HepG2 (cell line): ENCODE results near the gene TNFRSF18. TPM values are rescaled to one million over a fixed set of nuclear protein-coding genes. Genes with fewer than 3 reads are reported as not detected.
A peak's percentile ranks its signal among the peaks of the same experiment; 100 is the strongest.

Source experiments
- BORCS8-MEF2B ChIP-seq: sonication (generic); formaldehyde crosslinking; IDR thresholded peaks from 2 replicates; pipeline ENCODE4 v1.8.0; 2022; ENCODE audit warnings: mild to moderate bottlenecking, missing genetic modification reagents
- E2F5 ChIP-seq: sonication (generic); formaldehyde crosslinking; conservative IDR thresholded peaks from 2 replicates; pipeline ENCODE4 v1.4.0; 2020; ENCODE audit warnings: missing genetic modification reagents
- FOXA3 ChIP-seq: IDR thresholded peaks from 2 replicates; pipeline ENCODE4 v1.6.1; 2016; ENCODE audit warnings: missing genetic modification reagents, missing compliant biosample characterization
- HIVEP1 ChIP-seq: sonication (generic); formaldehyde crosslinking; IDR thresholded peaks from 2 replicates; pipeline ENCODE4 v1.4.0; 2020; ENCODE audit warnings: mild to moderate bottlenecking, missing genetic modification reagents
- KLF9 ChIP-seq: IDR thresholded peaks from 2 replicates; pipeline ENCODE4 v1.6.1; 2016; ENCODE audit warnings: low read depth
- MYC ChIP-seq: sonication (generic); formaldehyde crosslinking; IDR thresholded peaks from 2 replicates; pipeline ENCODE4 v1.9.0; 2021; ENCODE audit warnings: missing genetic modification reagents, borderline replicate concordance
- MYNN ChIP-seq: sonication (generic); formaldehyde crosslinking; IDR thresholded peaks from 2 replicates; pipeline ENCODE4 v1.4.0; 2020; ENCODE audit warnings: mild to moderate bottlenecking, low read depth, missing genetic modification reagents
- PAXIP1 ChIP-seq: sonication (generic); formaldehyde crosslinking; conservative IDR thresholded peaks from 2 replicates; pipeline ENCODE4 v1.4.0; 2020; ENCODE audit warnings: mild to moderate bottlenecking, missing genetic modification reagents, moderate library complexity
- PHF21A ChIP-seq: sonication (generic); formaldehyde crosslinking; IDR thresholded peaks from 2 replicates; pipeline ENCODE4 v1.5.0; 2020; ENCODE audit warnings: mild to moderate bottlenecking, missing genetic modification reagents
- RBM39 ChIP-seq: fragments of 200-400 bp; formaldehyde crosslinking; IDR thresholded peaks from one replicate; pipeline ENCODE4 v1.6.1; 2018; ENCODE audit warnings: antibody characterized with exemption, mild to moderate bottlenecking, low read depth, low read length; ENCODE audit not compliant: poor library complexity, severe bottlenecking
- SAFB2 ChIP-seq: sonication (generic); formaldehyde crosslinking; IDR thresholded peaks from 2 replicates; pipeline ENCODE4 v1.5.1; 2020; ENCODE audit warnings: missing genetic modification reagents, low read depth, mild to moderate bottlenecking, borderline replicate concordance
- SMYD3 ChIP-seq: sonication (generic); formaldehyde crosslinking; IDR thresholded peaks from 2 replicates; pipeline ENCODE4 v1.8.1; 2023; ENCODE audit warnings: mild to moderate bottlenecking, missing genetic modification reagents
- SP5 ChIP-seq: IDR thresholded peaks from 2 replicates; pipeline ENCODE4 v1.6.1; 2016; ENCODE audit warnings: low read depth, borderline replicate concordance
- SRSF1 ChIP-seq: fragments of 200-400 bp; formaldehyde crosslinking; optimal IDR thresholded peaks from 2 replicates; pipeline ENCODE3; 2017; ENCODE audit warnings: mild to moderate bottlenecking, low read depth, low read length, moderate library complexity
- TMF1 ChIP-seq: sonication (generic); formaldehyde crosslinking; IDR thresholded peaks from 2 replicates; pipeline ENCODE4 v1.8.1; 2022; ENCODE audit warnings: low read depth, missing genetic modification reagents
- YY1 ChIP-seq: IDR thresholded peaks from 2 replicates; pipeline ENCODE4 v1.6.1; 2011; ENCODE audit warnings: low read length, low read depth, moderate library complexity, mild to moderate bottlenecking; ENCODE audit not compliant: insufficient read depth, insufficient replicate concordance
- ZNF180 ChIP-seq: sonication (generic); formaldehyde crosslinking; IDR thresholded peaks from 2 replicates; pipeline ENCODE4 v1.4.0; 2020; ENCODE audit warnings: low read depth, missing genetic modification reagents, borderline replicate concordance
- ZNF251 ChIP-seq: sonication (generic); formaldehyde crosslinking; IDR thresholded peaks from 2 replicates; pipeline ENCODE4 v1.9.0; 2021; ENCODE audit warnings: mild to moderate bottlenecking, missing genetic modification reagents
- ZNF253 ChIP-seq: sonication (generic); formaldehyde crosslinking; IDR thresholded peaks from 2 replicates; pipeline ENCODE4 v1.8.0; 2022; ENCODE audit warnings: mild to moderate bottlenecking, missing genetic modification reagents, borderline replicate concordance
- ZNF558 ChIP-seq: sonication (generic); formaldehyde crosslinking; IDR thresholded peaks from 2 replicates; pipeline ENCODE4 v1.9.0; 2022; ENCODE audit warnings: mild to moderate bottlenecking, missing genetic modification reagents, borderline replicate concordance
- ZNF720 ChIP-seq: sonication (generic); formaldehyde crosslinking; IDR thresholded peaks from 2 replicates; pipeline ENCODE4 v1.4.0; 2020; ENCODE audit warnings: missing genetic modification reagents
- ZNF773 ChIP-seq: sonication (generic); formaldehyde crosslinking; IDR thresholded peaks from 2 replicates; pipeline ENCODE4 v1.4.0; 2020; ENCODE audit warnings: missing genetic modification reagents, borderline replicate concordance
- ZNF790 ChIP-seq: sonication (generic); formaldehyde crosslinking; IDR thresholded peaks from 2 replicates; pipeline ENCODE4 v1.8.0; 2022; ENCODE audit warnings: missing genetic modification reagents, mild to moderate bottlenecking, borderline replicate concordance
- ZNF850 ChIP-seq: sonication (generic); formaldehyde crosslinking; conservative IDR thresholded peaks from 2 replicates; pipeline ENCODE4 v1.9.0; 2021; ENCODE audit warnings: mild to moderate bottlenecking, missing genetic modification reagents
- polyA plus RNA-seq, 8 experiments: library from polyadenylated mRNA; depleted of rRNA in 3 of 8; stranded (reverse) in 7 of 8; unstranded in 1 of 8; fragments of >200 nt; fragmentation: Illumina TruSeq in 4 of 8; extraction: Trizol in 4 of 8; gene quantifications; 2 replicates each; pipeline versions ENCODE4 v1.2.1 to v1.2.3, GENCODE V29; 2011 to 2016; ENCODE audit warnings: low read depth in 4 of 8, missing spikeins in 1 of 8, mixed read lengths in 1 of 8; ENCODE audit not compliant: insufficient read depth in 1 of 8
- total RNA-seq, 5 experiments: library from RNA; depleted of rRNA; stranded (reverse); fragments of >200 nt; fragmentation: Illumina TruSeq; extraction: Trizol; gene quantifications; 2 replicates each; pipeline ENCODE4 v1.2.3, GENCODE V29; 2016; ENCODE audit warnings: low read depth in 1 of 5
- TF ChIP-seq, protein P1 (sequence below): sonication (generic); formaldehyde crosslinking; IDR thresholded peaks from 2 replicates; pipeline ENCODE4 v1.4.0; 2020; ENCODE audit warnings: missing genetic modification reagents, borderline replicate concordance

The TNFRSF18 gene
- total and polyA plus RNA-seq, 2 of the 13 experiments (the other 11 are each of a cell fraction or from before 2014, with no cell fraction given) = not detected

GRCh38 chr1:1239614-1240347, 33.4 kb upstream of the TNFRSF18 start (continued):
- TF ChIP-seq PAXIP1 (CRISPR knock-in tag) = peak; percentile 81
- no peak for TF ChIP-seq ZNF180 (CRISPR knock-in tag)
- no peak for TF ChIP-seq ZNF253
- no peak for TF ChIP-seq ZNF558 (CRISPR knock-in tag)
- TF ChIP-seq FOXA3 (CRISPR knock-in tag) = no peak
- peak; percentile 86; the same call in 1 of the 2 replicates for TF ChIP-seq ZNF790 (CRISPR knock-in tag)
- TF ChIP-seq TMF1 (CRISPR knock-in tag) = no peak
- TF ChIP-seq SRSF1 = peak; percentile 38
- TF ChIP-seq E2F5 (CRISPR knock-in tag) = no peak
- no peak for TF ChIP-seq MYNN (CRISPR knock-in tag)
- TF ChIP-seq SP5 (CRISPR knock-in tag) = peak; percentile 22; the same call in 1 of the 2 replicates
- peak; percentile 66 for TF ChIP-seq MYC
- TF ChIP-seq KLF9 (CRISPR knock-in tag) = no peak
- no peak for TF ChIP-seq SMYD3 (CRISPR knock-in tag)
- TF ChIP-seq HIVEP1 (CRISPR knock-in tag) = peak; percentile 60; the same call in 1 of the 2 replicates
- TF ChIP-seq ZNF251 (CRISPR knock-in tag) = no peak
- TF ChIP-seq SAFB2 (CRISPR knock-in tag) = peak; percentile 83
- 0 out of 2 replicates have a peak, but pooled peaks have one; percentile 13 for TF ChIP-seq ZNF773 (CRISPR knock-in tag)
- TF ChIP-seq, protein P1, sequence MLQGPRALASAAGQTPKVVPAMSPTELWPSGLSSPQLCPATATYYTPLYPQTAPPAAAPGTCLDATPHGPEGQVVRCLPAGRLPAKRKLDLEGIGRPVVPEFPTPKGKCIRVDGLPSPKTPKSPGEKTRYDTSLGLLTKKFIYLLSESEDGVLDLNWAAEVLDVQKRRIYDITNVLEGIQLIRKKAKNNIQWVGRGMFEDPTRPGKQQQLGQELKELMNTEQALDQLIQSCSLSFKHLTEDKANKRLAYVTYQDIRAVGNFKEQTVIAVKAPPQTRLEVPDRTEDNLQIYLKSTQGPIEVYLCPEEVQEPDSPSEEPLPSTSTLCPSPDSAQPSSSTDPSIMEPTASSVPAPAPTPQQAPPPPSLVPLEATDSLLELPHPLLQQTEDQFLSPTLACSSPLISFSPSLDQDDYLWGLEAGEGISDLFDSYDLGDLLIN (CRISPR knock-in tag) = 0 out of 2 replicates have a peak, but pooled peaks have one; percentile 43
- no peak for TF ChIP-seq BORCS8-MEF2B (CRISPR knock-in tag)
- no peak for TF ChIP-seq RBM39
- TF ChIP-seq ZNF850 (CRISPR knock-in tag) = 0 out of 2 replicates have a peak, but pooled peaks have one; percentile 38
- TF ChIP-seq PHF21A (CRISPR knock-in tag) = peak; percentile 63
- TF ChIP-seq ZNF720 (CRISPR knock-in tag) = no peak
- TF ChIP-seq YY1 = no peak
